HG03457 (cell line): ENCODE data around the gene AHI1.
"Not testable (repeated sequence)": the region's sequence is repeated elsewhere in the genome, so short reads cannot be mapped to it uniquely, and the experiment has no call there.

Experiments
- ATAC-seq: cut with Tn5 transposase; IDR thresholded peaks from one replicate; pipeline ENCODE4 v1.9.1; 2021; ENCODE audit warnings: moderate number of reproducible peaks; ENCODE audit not compliant: unreplicated experiment

The AHI1 gene

DNA sequence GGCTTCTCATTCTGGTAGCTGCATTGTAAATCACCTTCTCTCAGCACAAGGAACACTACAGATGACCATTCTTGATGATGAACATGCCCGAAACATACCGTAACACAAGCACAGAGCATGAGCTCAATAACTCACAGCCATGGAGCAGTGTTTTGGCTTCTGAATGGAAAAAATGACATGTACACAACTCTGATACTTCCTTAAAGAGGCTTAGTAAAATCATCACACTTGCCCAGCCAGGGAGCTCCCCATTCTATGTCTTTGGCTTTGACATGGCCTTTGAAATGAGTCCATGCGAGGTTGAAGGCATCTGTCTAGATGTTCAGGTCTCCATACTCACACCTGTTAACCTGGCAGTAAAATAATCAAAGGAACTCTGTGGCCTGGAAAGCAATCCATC is 228.8 kb downstream of the AHI1 start:
- no peak for ATAC-seq

- ATAC-seq: no peak
Observed at GRCh38 chr6:135268263-135268662, 229.3 kb downstream of the AHI1 start.

DNA sequence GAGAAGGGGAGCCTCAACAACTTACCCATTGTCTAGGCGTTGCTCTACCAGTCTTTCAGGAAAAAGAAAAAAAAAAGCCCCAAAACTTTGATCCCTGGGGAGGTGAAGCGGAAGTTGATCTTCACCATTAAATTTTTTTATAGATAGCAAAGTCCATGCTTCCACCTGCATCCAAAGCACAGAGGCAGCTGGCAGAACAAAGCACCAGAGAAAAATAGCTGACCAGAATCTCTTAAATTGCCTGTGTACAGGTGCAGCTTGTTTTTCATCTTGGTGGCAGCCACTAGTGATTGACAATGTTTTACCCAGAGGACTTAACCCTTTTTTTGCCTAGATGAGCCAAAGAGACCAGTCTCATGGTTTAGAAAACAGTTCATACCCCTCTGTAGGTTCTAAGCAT is 230.5 kb downstream of the AHI1 start:
- no peak for ATAC-seq

- no peak for ATAC-seq
Observed at GRCh38 chr6:135266675-135267074, 230.9 kb downstream of the AHI1 start.

DNA sequence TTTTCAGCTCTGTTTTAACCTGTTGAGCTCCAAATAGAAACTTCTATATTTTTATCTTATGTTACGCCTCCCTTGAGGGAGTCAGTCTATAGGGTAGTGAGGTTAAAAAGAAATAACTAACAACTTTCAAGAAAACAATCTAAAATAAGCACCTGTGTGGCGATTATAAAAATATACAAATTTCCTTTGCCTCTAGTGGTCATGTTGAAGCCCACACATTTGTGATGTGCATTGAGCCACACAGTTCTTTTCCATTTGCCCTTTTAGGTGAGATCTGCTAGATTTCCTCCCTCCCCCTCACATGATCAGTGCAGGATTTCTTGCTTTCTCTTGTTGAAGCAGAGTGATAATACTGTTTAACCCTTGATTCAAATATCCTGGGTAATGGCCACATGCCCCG is 232.3 kb downstream of the AHI1 start:
- no peak for ATAC-seq

DNA sequence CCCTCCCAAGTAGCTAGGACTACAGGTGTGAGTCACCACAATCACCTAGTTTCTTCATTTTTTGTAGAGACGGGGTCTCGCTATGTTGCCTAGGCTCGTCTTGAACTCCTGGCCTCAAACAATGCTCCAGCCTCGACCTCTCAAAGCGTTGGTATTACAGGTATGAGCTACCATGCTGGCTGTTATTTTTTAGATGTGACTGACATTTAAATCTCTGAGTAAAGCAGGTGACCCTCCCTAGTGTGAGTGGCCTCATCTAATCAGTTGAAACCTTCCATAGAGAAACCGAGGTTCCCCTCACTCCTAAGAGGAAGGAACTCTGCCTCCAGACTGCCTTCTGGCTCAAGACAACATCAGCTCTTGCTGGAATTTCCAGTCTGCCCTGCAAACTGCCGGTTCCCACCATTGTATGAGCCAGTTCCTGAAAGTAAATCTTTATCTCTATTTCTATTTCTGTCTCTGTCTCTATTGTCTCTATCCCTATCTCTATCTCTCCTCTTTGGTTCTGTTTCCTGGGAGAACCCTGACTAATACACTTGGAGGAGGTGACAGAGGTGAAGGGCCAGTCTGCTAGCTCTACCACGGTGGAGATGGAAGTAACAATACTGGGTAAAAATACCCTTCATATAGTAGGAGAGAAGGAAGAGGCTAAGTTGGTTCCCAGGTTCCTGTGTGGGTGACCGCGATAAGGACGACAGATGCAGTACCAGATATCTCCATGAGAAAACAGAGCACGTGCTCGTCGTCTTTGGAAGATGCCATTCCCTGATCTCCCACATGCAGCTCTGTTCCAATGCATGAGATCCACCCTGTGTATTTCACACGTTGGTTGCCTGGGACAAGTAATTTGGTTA is 235.4 kb downstream of the AHI1 start:
- no peak for ATAC-seq

- no peak for ATAC-seq
Observed at GRCh38 chr6:135260612-135261011, 236.9 kb downstream of the AHI1 start.

- ATAC-seq: no peak
Observed at GRCh38 chr6:135258970-135259369, 238.6 kb downstream of the AHI1 start.

- no peak for ATAC-seq
Observed at GRCh38 chr6:135257631-135258405, 239.7 kb downstream of the AHI1 start.

- no peak for ATAC-seq
Observed at GRCh38 chr6:135256866-135257265, 240.7 kb downstream of the AHI1 start.

DNA sequence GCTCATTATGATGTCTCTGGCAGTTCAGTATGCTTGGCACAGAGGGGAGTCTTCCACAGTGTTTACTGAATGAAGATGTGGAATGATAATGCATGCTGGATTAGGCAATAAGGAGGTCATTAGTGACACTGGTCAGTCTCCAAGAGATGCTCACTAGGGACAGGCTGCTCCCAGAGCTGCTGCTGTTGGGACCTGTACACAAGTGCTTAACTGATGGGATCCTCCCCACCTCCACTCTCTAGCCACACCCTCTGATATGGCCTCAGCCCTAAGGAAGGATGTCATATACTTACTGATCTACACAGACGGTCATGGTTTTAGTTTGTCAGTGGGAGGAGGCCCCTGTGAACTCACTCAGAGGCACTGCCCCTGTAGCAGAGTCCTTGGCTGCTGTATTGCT is 243.1 kb downstream of the AHI1 start:
- ATAC-seq: no peak

GRCh38 chr6:135251498-135252441 is 245.8 kb downstream of the AHI1 start:
- ATAC-seq: no peak

DNA sequence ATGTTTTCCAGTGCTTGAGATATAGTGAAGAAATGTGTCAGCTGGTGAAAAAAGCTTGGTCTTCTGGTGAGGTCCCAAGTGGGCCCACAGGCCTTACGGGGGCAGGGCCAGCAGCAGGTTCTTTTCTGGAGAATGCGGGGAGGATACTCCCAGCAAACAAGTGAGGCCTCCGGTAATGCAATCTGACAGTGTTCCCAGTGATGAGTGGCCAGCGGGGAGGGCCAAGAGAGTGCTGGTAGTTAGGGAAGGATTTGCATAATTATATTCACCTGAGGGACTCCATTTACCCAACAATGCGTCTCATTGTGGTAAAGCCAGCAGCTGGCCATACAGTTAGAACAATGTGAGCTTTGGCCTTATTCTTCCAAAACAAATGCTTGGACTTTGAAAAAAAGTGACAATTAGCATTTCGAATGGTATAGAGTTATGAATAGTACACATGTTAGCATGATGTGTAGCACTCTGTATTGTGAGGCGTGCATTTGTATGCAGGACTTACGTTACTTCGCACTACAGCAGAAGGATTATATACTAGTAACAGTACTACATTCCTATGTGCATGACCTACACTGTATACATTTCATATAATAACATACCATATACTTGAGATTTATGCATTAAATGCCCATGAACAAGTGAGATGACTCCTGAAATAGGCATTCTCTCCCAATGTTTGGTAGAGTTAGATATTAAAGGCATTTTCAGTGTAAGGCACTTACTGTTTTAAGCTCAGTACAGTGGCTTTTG is 246.6 kb downstream of the AHI1 start:
- ATAC-seq: no peak

DNA sequence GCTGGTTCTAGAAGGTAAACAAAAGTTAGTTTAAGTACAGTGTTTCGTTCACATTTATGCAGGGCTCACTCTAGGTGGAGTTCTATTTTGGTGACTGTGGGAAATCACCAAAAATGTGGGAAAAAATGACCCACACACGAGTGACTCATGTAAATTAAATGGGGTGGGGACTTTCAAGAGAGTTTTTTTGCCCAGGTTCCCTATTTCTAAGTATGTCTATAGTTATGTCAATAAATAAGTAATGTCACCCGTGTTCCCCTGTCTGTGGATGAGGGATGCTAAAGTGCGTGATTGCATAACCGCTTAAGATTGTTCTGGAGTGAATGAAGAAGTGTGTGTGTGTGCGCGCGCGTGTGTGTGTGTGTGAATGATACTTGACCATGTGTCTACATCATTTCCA is 247.3 kb downstream of the AHI1 start:
- ATAC-seq: no peak

- not testable (repeated sequence) for ATAC-seq
Observed at GRCh38 chr6:135246412-135247012, 251.0 kb downstream of the AHI1 start.

- no peak for ATAC-seq
Observed at GRCh38 chr6:135244805-135245204, 252.7 kb downstream of the AHI1 start.

GRCh38 chr6:135243871-135244796 is 253.4 kb downstream of the AHI1 start:
- no peak for ATAC-seq

GRCh38 chr6:135240711-135241110 is 256.8 kb downstream of the AHI1 start:
- no peak for ATAC-seq

- no peak for ATAC-seq
Observed at GRCh38 chr6:135236732-135237131, 260.8 kb downstream of the AHI1 start.
